DOHH2 (cell line): ENCODE data around the gene TLR10.

Experiments
- H3F3A ChIP-seq: fragments of 200-600 bp; sonication (generic), shearing (Covaris generic); 2 replicates; pipeline ENCODE4 v1.6.0; 2016; ENCODE audit warnings: antibody characterized with exemption, mild to moderate bottlenecking; ENCODE audit not compliant: control insufficient read depth, insufficient read depth
- H3K27ac ChIP-seq: fragments of 200-600 bp; sonication (generic); 2 replicates; pipeline ENCODE4 v1.5.1; 2014; ENCODE audit warnings: low read depth, mild to moderate bottlenecking, low read length, moderate library complexity
- H3K27me3 ChIP-seq: fragments of 200-600 bp; sonication (generic); 2 replicates; pipeline ENCODE4 v1.6.1; 2014; ENCODE audit warnings: mild to moderate bottlenecking, low read length, mixed read lengths; ENCODE audit not compliant: control insufficient read depth
- H3K36me3 ChIP-seq: fragments of 200-600 bp; sonication (generic); 2 replicates; pipeline ENCODE4 v1.6.1; 2014; ENCODE audit warnings: mild to moderate bottlenecking, low read length, moderate library complexity, mixed read lengths; ENCODE audit not compliant: control insufficient read depth
- H3K4me1 ChIP-seq: fragments of 200-600 bp; sonication (generic); 2 replicates; pipeline ENCODE4 v1.6.1; 2014; ENCODE audit warnings: mild to moderate bottlenecking, low read length, mixed read lengths; ENCODE audit not compliant: control insufficient read depth
- H3K4me2 ChIP-seq: fragments of 200-600 bp; sonication (generic); 2 replicates; pipeline ENCODE4 v1.6.0; 2014; ENCODE audit warnings: mild to moderate bottlenecking, low read length, moderate library complexity
- H3K4me3 ChIP-seq: fragments of 200-600 bp; sonication (generic); 2 replicates; pipeline ENCODE4 v1.5.1; 2014; ENCODE audit warnings: mild to moderate bottlenecking, low read length, mixed read lengths
- H3K79me2 ChIP-seq: fragments of 200-600 bp; sonication (generic); 2 replicates; pipeline ENCODE4 v1.6.1; 2014; ENCODE audit warnings: mild to moderate bottlenecking, low read length, mixed read lengths; ENCODE audit not compliant: control insufficient read depth
- H3K9me2 ChIP-seq: fragments of 200-600 bp; sonication (generic); replicated peaks from 2 replicates; pipeline ENCODE4 v1.6.1; 2014; ENCODE audit warnings: mild to moderate bottlenecking, low read length, mixed read lengths; ENCODE audit not compliant: control insufficient read depth
- H3K9me3 ChIP-seq: fragments of 200-600 bp; sonication (generic); 2 replicates; pipeline ENCODE4 v1.6.1; 2014; ENCODE audit warnings: antibody characterized with exemption, low read length, mixed read lengths; ENCODE audit not compliant: control insufficient read depth, insufficient read depth
- H4K20me1 ChIP-seq: fragments of 200-600 bp; sonication (generic); 2 replicates; pipeline ENCODE4 v1.6.0; 2014; ENCODE audit warnings: low read depth, mild to moderate bottlenecking, antibody characterized with exemption, low read length, moderate library complexity; ENCODE audit not compliant: control insufficient read depth, insufficient read depth
- EZH2phosphoT487 ChIP-seq: fragments of 200-600 bp; sonication (generic); IDR thresholded peaks from 2 replicates; pipeline ENCODE4 v1.6.1; 2017; ENCODE audit warnings: borderline replicate concordance, mild to moderate bottlenecking, antibody characterized with exemption, low read length, moderate library complexity, mixed read lengths
- TF ChIP-seq, protein P1 (sequence below): fragments of 200-600 bp; sonication (generic); IDR thresholded peaks from one replicate; pipeline ENCODE4 v1.5.1; 2014; ENCODE audit warnings: antibody characterized with exemption, mild to moderate bottlenecking, low read depth, low read length; ENCODE audit not compliant: poor library complexity, severe bottlenecking

Gene TLR10

DNA sequence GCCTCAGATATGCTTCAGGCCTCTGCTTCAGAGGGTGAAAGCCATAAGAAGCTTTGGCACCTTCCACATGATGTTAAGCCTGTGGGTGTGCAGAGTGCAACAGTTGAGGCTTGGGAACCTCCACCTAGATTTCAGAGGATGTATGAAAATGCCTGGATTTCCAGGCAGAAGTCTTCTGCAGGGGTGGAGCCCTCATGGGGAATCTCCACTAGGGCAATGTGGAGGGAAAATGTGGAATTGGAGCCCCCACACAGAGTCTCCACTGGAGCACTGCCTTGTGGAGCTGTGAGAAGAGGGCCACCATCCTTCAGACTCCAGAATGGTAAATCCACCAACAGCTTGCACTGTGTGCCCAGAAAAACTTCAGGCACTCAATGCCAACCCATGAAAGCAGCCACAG is 35.2 kb downstream of the TLR10 start:
- H3K9me3 ChIP-seq = peaks cover 18% of the 10 kb centered on the region
- H3K9me2 ChIP-seq = no peaks in the 10 kb centered on the region
- H3F3A ChIP-seq = no peaks in the 10 kb centered on the region
- no peak for TF ChIP-seq EZH2phosphoT487
- TF ChIP-seq, protein P1, sequence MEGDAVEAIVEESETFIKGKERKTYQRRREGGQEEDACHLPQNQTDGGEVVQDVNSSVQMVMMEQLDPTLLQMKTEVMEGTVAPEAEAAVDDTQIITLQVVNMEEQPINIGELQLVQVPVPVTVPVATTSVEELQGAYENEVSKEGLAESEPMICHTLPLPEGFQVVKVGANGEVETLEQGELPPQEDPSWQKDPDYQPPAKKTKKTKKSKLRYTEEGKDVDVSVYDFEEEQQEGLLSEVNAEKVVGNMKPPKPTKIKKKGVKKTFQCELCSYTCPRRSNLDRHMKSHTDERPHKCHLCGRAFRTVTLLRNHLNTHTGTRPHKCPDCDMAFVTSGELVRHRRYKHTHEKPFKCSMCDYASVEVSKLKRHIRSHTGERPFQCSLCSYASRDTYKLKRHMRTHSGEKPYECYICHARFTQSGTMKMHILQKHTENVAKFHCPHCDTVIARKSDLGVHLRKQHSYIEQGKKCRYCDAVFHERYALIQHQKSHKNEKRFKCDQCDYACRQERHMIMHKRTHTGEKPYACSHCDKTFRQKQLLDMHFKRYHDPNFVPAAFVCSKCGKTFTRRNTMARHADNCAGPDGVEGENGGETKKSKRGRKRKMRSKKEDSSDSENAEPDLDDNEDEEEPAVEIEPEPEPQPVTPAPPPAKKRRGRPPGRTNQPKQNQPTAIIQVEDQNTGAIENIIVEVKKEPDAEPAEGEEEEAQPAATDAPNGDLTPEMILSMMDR = no peak
- H4K20me1 ChIP-seq = no peaks in the 10 kb centered on the region
- H3K27ac ChIP-seq = no peak overlapping the region
- H3K4me2 ChIP-seq = no peak overlapping the region
- no peaks in the 10 kb centered on the region for H3K27me3 ChIP-seq
- no peaks in the 10 kb centered on the region for H3K79me2 ChIP-seq
- no peak overlapping the region for H3K4me3 ChIP-seq
- no peaks in the 10 kb centered on the region for H3K36me3 ChIP-seq
- peaks cover 5% of the 10 kb centered on the region; the same call in 1 of the 2 replicates for H3K4me1 ChIP-seq

DNA sequence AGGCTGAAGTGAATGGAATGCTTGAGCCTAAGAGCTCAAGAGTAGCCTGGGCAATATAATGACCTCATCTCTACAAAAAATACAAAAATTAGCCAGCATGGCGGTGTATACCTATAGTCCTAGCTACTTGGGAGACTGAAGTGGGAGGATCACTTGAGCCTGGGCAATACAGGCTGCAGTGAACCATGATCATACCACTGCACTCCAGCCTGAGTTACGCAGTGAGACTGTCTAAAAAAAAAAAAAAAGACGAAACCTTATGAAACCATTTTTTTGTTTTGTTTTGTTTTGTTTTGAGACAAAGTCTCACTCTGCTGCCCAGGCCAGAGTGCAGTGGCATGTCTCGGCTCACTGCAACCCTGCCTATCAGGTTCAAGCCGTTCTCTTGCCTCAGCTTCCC is 36.9 kb downstream of the TLR10 start:
- H3K9me2 ChIP-seq = no peaks in the 10 kb centered on the region
- no peak overlapping the region for H3K27ac ChIP-seq
- no peaks in the 10 kb centered on the region for H3K79me2 ChIP-seq
- no peak overlapping the region for H3K4me2 ChIP-seq
- H3K27me3 ChIP-seq = no peaks in the 10 kb centered on the region
- TF ChIP-seq EZH2phosphoT487 = no peak
- TF ChIP-seq, protein P1 = no peak
- no peaks in the 10 kb centered on the region for H3K36me3 ChIP-seq
- peaks cover 5% of the 10 kb centered on the region; the same call in 1 of the 2 replicates for H3K4me1 ChIP-seq
- no peaks in the 10 kb centered on the region for H3F3A ChIP-seq
- peaks cover 18% of the 10 kb centered on the region for H3K9me3 ChIP-seq
- H3K4me3 ChIP-seq = no peak overlapping the region
- H4K20me1 ChIP-seq = no peaks in the 10 kb centered on the region

DNA sequence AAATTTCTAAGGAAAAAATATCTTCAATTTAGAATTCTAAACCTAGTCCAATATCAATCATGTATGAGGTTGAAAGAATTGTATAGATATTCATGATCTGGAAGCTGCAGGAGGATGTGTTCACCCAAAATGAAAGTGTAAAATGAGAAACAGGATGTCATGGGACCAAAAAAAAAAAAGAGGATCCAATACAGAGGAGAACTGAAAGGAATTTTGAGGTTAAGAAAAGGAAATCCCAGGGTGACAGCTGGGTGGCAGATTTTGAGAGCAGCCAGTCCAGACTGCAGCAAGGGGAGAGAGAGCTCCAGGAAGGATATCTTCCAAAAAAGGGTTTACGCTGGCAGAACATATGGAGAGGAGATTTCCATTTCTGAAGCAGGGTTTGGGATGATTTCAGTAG is 38.9 kb downstream of the TLR10 start:
- Histone ChIP-seq H3K9me3 (peaks cover 18% of the 10 kb centered on the region), H3K27me3 (no peaks in the 10 kb centered on the region), H3K4me3 (no peak overlapping the region), H3K4me1 (peaks cover 5% of the 10 kb centered on the region; the same call in 1 of the 2 replicates), H3K79me2 (no peaks in the 10 kb centered on the region), H3K9me2 (no peaks in the 10 kb centered on the region), H4K20me1 (no peaks in the 10 kb centered on the region), H3K27ac (no peak overlapping the region), H3K36me3 (no peaks in the 10 kb centered on the region), H3F3A (no peaks in the 10 kb centered on the region), H3K4me2 (no peak overlapping the region)
- no peak for TF ChIP-seq EZH2phosphoT487
- TF ChIP-seq, protein P1 = no peak
